Activated CD4-positive, alpha-beta T cell treated with anti-CD3 and anti-CD28 coated beads, Interleukin-2, amount 10 ng/mL, durations not matched to agents 7 days and 5 days (primary cell): ENCODE data around the gene RIPOR2. TPM values are rescaled to one million over a fixed set of nuclear protein-coding genes. Genes with fewer than 3 reads are reported as not detected.
"Not testable (repeated sequence)": the region's sequence is repeated elsewhere in the genome, so short reads cannot be mapped to it uniquely, and the experiment has no call there.

Experiments
- CTCF ChIA-PET: fragments of 350-600 bp; sonication (Branson Sonifier 250); formaldehyde crosslinking; loops from one replicate; lab custom pipeline; 2021; ENCODE audit warnings: antibody characterized with exemption; lab: Charles Lee
- POLR2A ChIA-PET: fragments of 350-600 bp; sonication (Branson Sonifier 250); formaldehyde crosslinking; loops from one replicate; lab custom pipeline; 2021; ENCODE audit warnings: antibody characterized with exemption; lab: Charles Lee
- DNase-seq: peaks from one replicate; pipeline ENCODE4 v3.0.0-alpha.2; 2020
- H3K27ac Mint-ChIP-seq: one replicate; pipeline ENCODE4 v1.8.0; 2021; ENCODE audit warnings: mild to moderate bottlenecking, moderate library complexity, mixed read lengths
- H3K27me3 Mint-ChIP-seq: one replicate; pipeline ENCODE4 v1.8.0; 2021; ENCODE audit warnings: mixed read lengths
- H3K36me3 Mint-ChIP-seq: one replicate; pipeline ENCODE4 v1.8.0; 2021; ENCODE audit warnings: low read depth, mixed read lengths
- H3K4me1 Mint-ChIP-seq: one replicate; pipeline ENCODE4 v1.8.0; 2021; ENCODE audit warnings: mixed read lengths
- H3K4me3 Mint-ChIP-seq: one replicate; pipeline ENCODE4 v1.8.0; 2021; ENCODE audit warnings: mild to moderate bottlenecking, moderate library complexity, mixed read lengths
- H3K9me3 Mint-ChIP-seq: one replicate; pipeline ENCODE4 v1.8.0; 2021; ENCODE audit warnings: mixed read lengths
- total RNA-seq, 2 experiments: library from RNA; stranded (reverse); gene quantifications; one replicate each; pipeline ENCODE4 v1.2.3, GENCODE V29; 2021

RIPOR2 gene
- total RNA-seq, 2 experiments from 2014 or later = 287 to 303 TPM

- POLR2A ChIA-PET = interaction anchor here (1.0 kb wide), 1 partner anchor 33 kb away, joined by 3 read pairs; no protein-coding TSS in a partner anchor
- H3K36me3 Mint-ChIP-seq = peaks cover 98% of the 10 kb centered on the region
- DNase-seq = no peak
- H3K27ac Mint-ChIP-seq = peak overlapping the region; percentile 99
- H3K4me1 Mint-ChIP-seq = peaks cover 55% of the 10 kb centered on the region
- peak overlapping the region; percentile 92 for H3K4me3 Mint-ChIP-seq
- CTCF ChIA-PET = interaction anchor here (0.8 to 3.0 kb wide), 8 partner anchors 12 to 123 kb away, joined by 3 to 20 read pairs (median 4); no protein-coding TSS in a partner anchor
- peaks cover 7% of the 10 kb centered on the region for H3K9me3 Mint-ChIP-seq
- H3K27me3 Mint-ChIP-seq = no peaks in the 10 kb centered on the region
Observed at GRCh38 chr6:24931718-24932691, 3.8 kb downstream of the RIPOR2 start.

GRCh38 chr6:24931296-24931695 is 4.5 kb downstream of the RIPOR2 start:
- POLR2A ChIA-PET = no interaction called here
- peaks cover 7% of the 10 kb centered on the region for H3K9me3 Mint-ChIP-seq
- peak overlapping the region; percentile 99 for H3K27ac Mint-ChIP-seq
- no peak for DNase-seq
- H3K4me3 Mint-ChIP-seq = peak overlapping the region; percentile 92
- peaks cover 96% of the 10 kb centered on the region for H3K36me3 Mint-ChIP-seq
- H3K27me3 Mint-ChIP-seq = no peaks in the 10 kb centered on the region
- H3K4me1 Mint-ChIP-seq = peaks cover 53% of the 10 kb centered on the region
- CTCF ChIA-PET = interaction anchor here (0.8 to 1.6 kb wide), 3 partner anchors 61 to 123 kb away, joined by 3 read pairs; no protein-coding TSS in a partner anchor

GRCh38 chr6:24930431-24930871 is 5.3 kb downstream of the RIPOR2 start:
- Mint-ChIP-seq H3K36me3 (peaks cover 94% of the 10 kb centered on the region), H3K4me1 (peaks cover 58% of the 10 kb centered on the region), H3K9me3 (peaks cover 7% of the 10 kb centered on the region), H3K4me3 (peak overlapping the region; percentile 92), H3K27me3 (no peaks in the 10 kb centered on the region), H3K27ac (peak overlapping the region; percentile 99)
- DNase-seq = no peak
- CTCF ChIA-PET = interaction anchor here (1.3 to 1.6 kb wide), 2 partner anchors 61 to 124 kb away, joined by 3 read pairs; no protein-coding TSS in a partner anchor
- POLR2A ChIA-PET = no interaction called here

GRCh38 chr6:24929242-24929641 is 6.5 kb downstream of the RIPOR2 start:
- Mint-ChIP-seq H3K4me1 (peaks cover 68% of the 10 kb centered on the region), H3K9me3 (peaks cover 7% of the 10 kb centered on the region), H3K27me3 (no peaks in the 10 kb centered on the region), H3K27ac (peak overlapping the region; percentile 99), H3K36me3 (peaks cover 91% of the 10 kb centered on the region), H3K4me3 (peak overlapping the region; percentile 92)
- POLR2A ChIA-PET = no interaction called here
- CTCF ChIA-PET = interaction anchor here (0.8 to 1.5 kb wide), 2 partner anchors 20 to 27 kb away, joined by 3 to 5 read pairs; no protein-coding TSS in a partner anchor
- DNase-seq = no peak

- ChIA-PET CTCF (interaction anchor here (1.0 to 1.5 kb wide), 3 partner anchors 9 to 19 kb away, joined by 3 to 11 read pairs (median 5); no protein-coding TSS in a partner anchor), POLR2A (no interaction called here)
- no peak for DNase-seq
- Mint-ChIP-seq H3K36me3 (peaks cover 88% of the 10 kb centered on the region), H3K4me3 (peak overlapping the region; percentile 92), H3K9me3 (peaks cover 7% of the 10 kb centered on the region), H3K4me1 (peaks cover 77% of the 10 kb centered on the region), H3K27ac (peak overlapping the region; percentile 99), H3K27me3 (no peaks in the 10 kb centered on the region)
Observed at GRCh38 chr6:24927985-24928745, 7.6 kb downstream of the RIPOR2 start.

GRCh38 chr6:24927277-24927955 is 8.3 kb downstream of the RIPOR2 start:
- peaks cover 88% of the 10 kb centered on the region for H3K36me3 Mint-ChIP-seq
- DNase-seq = no peak

GRCh38 chr6:24926647-24927046 is 9.1 kb downstream of the RIPOR2 start:
- H3K4me3 Mint-ChIP-seq = peak overlapping the region; percentile 66
- H3K36me3 Mint-ChIP-seq = peaks cover 84% of the 10 kb centered on the region
- H3K9me3 Mint-ChIP-seq, H3K27me3 Mint-ChIP-seq, DNase-seq, POLR2A ChIA-PET: not testable (repeated sequence)
- H3K4me1 Mint-ChIP-seq = peaks cover 83% of the 10 kb centered on the region
- CTCF ChIA-PET = interaction anchor here (1.1 to 2.0 kb wide), 4 partner anchors 10 to 66 kb away, joined by 3 to 13 read pairs (median 6); partner anchors contain the start of gene RIPOR2
- H3K27ac Mint-ChIP-seq = peak overlapping the region; percentile 85

More at GRCh38 chr6:24927277-24927955, 8.3 kb downstream of the RIPOR2 start:
- no peaks in the 10 kb centered on the region for H3K27me3 Mint-ChIP-seq
- ChIA-PET POLR2A (no interaction called here), CTCF (interaction anchor here (1.0 to 1.5 kb wide), 2 partner anchors 9 to 10 kb away, joined by 3 to 11 read pairs; no protein-coding TSS in a partner anchor)
- H3K27ac Mint-ChIP-seq = peak overlapping the region; percentile 71
- peaks cover 84% of the 10 kb centered on the region for H3K4me1 Mint-ChIP-seq
- H3K4me3 Mint-ChIP-seq = peak overlapping the region; percentile 92
- peaks cover 7% of the 10 kb centered on the region for H3K9me3 Mint-ChIP-seq

- Mint-ChIP-seq H3K27me3 (no peaks in the 10 kb centered on the region), H3K4me3 (peak overlapping the region; percentile 66), H3K9me3 (peaks cover 7% of the 10 kb centered on the region), H3K36me3 (peaks cover 83% of the 10 kb centered on the region), H3K27ac (peak overlapping the region; percentile 85), H3K4me1 (peaks cover 83% of the 10 kb centered on the region)
- CTCF ChIA-PET = interaction anchor here (0.7 to 2.0 kb wide), 8 partner anchors 8 to 76 kb away, joined by 3 to 13 read pairs (median 6); partner anchors contain the start of gene RIPOR2
- no peak for DNase-seq
- POLR2A ChIA-PET = interaction anchor here (0.6 to 0.9 kb wide), 2 partner anchors 8 to 75 kb away, joined by 4 to 5 read pairs; no protein-coding TSS in a partner anchor
Observed at GRCh38 chr6:24926192-24926591, 9.6 kb downstream of the RIPOR2 start.

DNA sequence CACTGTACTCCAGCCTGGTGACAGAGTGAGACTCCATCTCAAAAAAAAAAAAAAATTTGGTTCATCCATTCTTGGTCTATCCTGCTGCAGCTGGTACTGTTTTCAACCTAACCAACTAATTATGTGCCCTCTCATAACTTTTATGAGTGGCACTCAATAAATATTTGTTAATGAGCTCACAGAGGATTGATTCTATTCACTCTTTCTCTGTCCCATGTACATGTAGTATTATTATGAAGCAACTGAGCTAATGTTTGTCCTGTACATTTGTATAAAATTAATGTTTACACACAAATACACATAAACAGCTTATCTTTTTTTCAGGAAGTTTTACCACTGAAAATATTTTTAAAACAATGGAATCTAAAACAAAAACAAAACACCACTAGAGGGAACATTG is 10.1 kb downstream of the RIPOR2 start:
- peak overlapping the region; percentile 74 for H3K27ac Mint-ChIP-seq
- DNase-seq = no peak
- H3K4me3 Mint-ChIP-seq = peak overlapping the region; percentile 66
- CTCF ChIA-PET = interaction anchor here (0.7 to 2.1 kb wide), 9 partner anchors 9 to 76 kb away, joined by 3 to 13 read pairs (median 6); partner anchors contain the start of gene RIPOR2
- POLR2A ChIA-PET = interaction anchor here (0.6 to 0.9 kb wide), 3 partner anchors 8 to 219 kb away, joined by 4 to 5 read pairs (median 4); no protein-coding TSS in a partner anchor
- no peaks in the 10 kb centered on the region for H3K27me3 Mint-ChIP-seq
- H3K9me3 Mint-ChIP-seq = peaks cover 7% of the 10 kb centered on the region
- peaks cover 84% of the 10 kb centered on the region for H3K4me1 Mint-ChIP-seq
- H3K36me3 Mint-ChIP-seq = peaks cover 83% of the 10 kb centered on the region

- H3K9me3 Mint-ChIP-seq = peaks cover 7% of the 10 kb centered on the region
Observed at GRCh38 chr6:24924580-24925356, 11.0 kb downstream of the RIPOR2 start.

More at GRCh38 chr6:24924580-24925356, 11.0 kb downstream of the RIPOR2 start:
- H3K4me3 Mint-ChIP-seq = peak overlapping the region; percentile 66
- ChIA-PET POLR2A (interaction anchor here (0.6 kb wide), 1 partner anchor 220 kb away, joined by 4 read pairs; no protein-coding TSS in a partner anchor), CTCF (interaction anchor here (1.0 to 2.1 kb wide), 8 partner anchors 9 to 67 kb away, joined by 4 to 13 read pairs (median 6); partner anchors contain the start of gene RIPOR2)
- H3K4me1 Mint-ChIP-seq = peaks cover 84% of the 10 kb centered on the region
- no peaks in the 10 kb centered on the region for H3K27me3 Mint-ChIP-seq
- H3K36me3 Mint-ChIP-seq = peaks cover 83% of the 10 kb centered on the region
- peak overlapping the region; percentile 74 for H3K27ac Mint-ChIP-seq
- DNase-seq = no peak
